Smooth muscle cell (in vitro differentiated cells): Measurements from ENCODE around the gene MAGI1. TPM values are rescaled to one million over a fixed set of nuclear protein-coding genes. Genes with fewer than 3 reads are reported as not detected.

ENCODE experiments used
- DNase-seq: peaks from one replicate; lab custom pipeline; 2025; ENCODE audit not compliant: unreplicated experiment; lab: John Stamatoyannopoulos, UW
- H2AFZ ChIP-seq: fragments of 200-600 bp; sonication (generic); 2 replicates; pipeline ENCODE4 v1.6.0; 2016; ENCODE audit warnings: antibody characterized with exemption, low read depth, mild to moderate bottlenecking
- H3F3A ChIP-seq: fragments of 200-600 bp; sonication (generic); 2 replicates; pipeline ENCODE4 v1.6.0; 2017; ENCODE audit warnings: antibody characterized with exemption, low read depth
- H3K27ac ChIP-seq: fragments of 200-600 bp; sonication (generic); 2 replicates; pipeline ENCODE4 v1.5.1; 2016; ENCODE audit warnings: low read depth, mild to moderate bottlenecking
- H3K27me3 ChIP-seq: fragments of 200-600 bp; sonication (generic); 2 replicates; pipeline ENCODE4 v1.6.1; 2016; ENCODE audit warnings: low read depth, mild to moderate bottlenecking
- H3K36me3 ChIP-seq: fragments of 200-600 bp; sonication (generic); 2 replicates; pipeline ENCODE4 v1.5.1; 2016; ENCODE audit warnings: low read depth
- H3K4me1 ChIP-seq: fragments of 200-600 bp; sonication (generic); 2 replicates; pipeline ENCODE4 v1.5.1; 2016; ENCODE audit warnings: low read depth
- H3K4me2 ChIP-seq: fragments of 200-600 bp; sonication (generic); 2 replicates; pipeline ENCODE4 v1.6.0; 2016; ENCODE audit warnings: mild to moderate bottlenecking
- H3K4me3 ChIP-seq: fragments of 200-600 bp; sonication (generic); 2 replicates; pipeline ENCODE4 v1.5.1; 2016; ENCODE audit warnings: mild to moderate bottlenecking
- H3K79me2 ChIP-seq: fragments of 200-600 bp; sonication (generic); 2 replicates; pipeline ENCODE4 v1.6.0; 2016; ENCODE audit warnings: low read depth, mild to moderate bottlenecking
- H3K9ac ChIP-seq: fragments of 200-600 bp; sonication (generic); 2 replicates; pipeline ENCODE4 v1.6.0; 2016; ENCODE audit warnings: low read depth
- H3K9me3 ChIP-seq: fragments of 200-600 bp; sonication (generic); replicated peaks from 2 replicates; pipeline ENCODE4 v1.5.1; 2016; ENCODE audit warnings: low read depth
- H4K20me1 ChIP-seq: fragments of 200-600 bp; sonication (generic); 2 replicates; pipeline ENCODE4 v1.6.0; 2016; ENCODE audit warnings: low read depth
- WGBS: methylation state at CpG from one replicate; pipeline ENCODE4 v1.1.7; 2016; ENCODE audit warnings: low lambda C conversion rate; 5-methylcytosine and 5-hydroxymethylcytosine counted together
- polyA plus RNA-seq: library from polyadenylated mRNA; unstranded; fragments of >200 nt; fragmentation: Nextera tagmentation; extraction: Ambion mirVana; gene quantifications from 2 replicates; pipeline ENCODE4 v1.2.1, GENCODE V29; 2016
- total RNA-seq: library from RNA; depleted of rRNA; stranded (reverse); fragments of >200 nt; gene quantifications from 2 replicates; pipeline ENCODE4 v1.2.3, GENCODE V29; 2014
- TF ChIP-seq, protein P1 (sequence below): fragments of 200-600 bp; sonication (generic); IDR thresholded peaks from 2 replicates; pipeline ENCODE4 v1.5.1; 2017; ENCODE audit warnings: borderline replicate concordance, mild to moderate bottlenecking, antibody characterized with exemption; ENCODE audit not compliant: insufficient read depth, poor library complexity, severe bottlenecking

The MAGI1 gene
- total and polyA plus RNA-seq, 2 experiments from 2014 or later = 9.9 to 23.3 TPM

DNA sequence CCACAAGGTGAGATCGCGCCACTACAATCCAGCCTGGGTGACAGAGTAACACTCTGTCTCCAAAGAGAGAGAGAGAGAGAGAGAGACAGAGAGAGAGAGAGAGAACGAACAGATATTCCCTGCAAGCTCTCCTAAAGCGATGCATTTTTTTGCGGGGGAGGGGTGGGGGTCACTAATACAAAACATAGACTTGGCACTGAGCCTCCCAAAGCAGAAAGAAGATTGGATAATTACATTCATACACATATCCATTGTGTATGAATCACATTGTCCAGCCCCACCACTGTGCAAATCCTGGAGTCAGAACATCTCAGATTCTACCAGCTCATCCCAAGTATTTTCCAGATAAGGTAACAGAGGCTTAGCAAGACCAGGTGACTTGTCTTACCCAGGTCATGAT lies 459.9 kb downstream of the MAGI1 start:
- Histone ChIP-seq H3K27me3 (no peaks in the 10 kb centered on the region), H3F3A (no peaks in the 10 kb centered on the region), H3K9me3 (no peaks in the 10 kb centered on the region), H2AFZ (no peak overlapping the region), H3K27ac (no peak overlapping the region), H3K79me2 (no peaks in the 10 kb centered on the region), H4K20me1 (peaks cover 53% of the 10 kb centered on the region), H3K4me3 (no peak overlapping the region), H3K4me2 (no peak overlapping the region), H3K4me1 (peaks cover 5% of the 10 kb centered on the region), H3K36me3 (no peaks in the 10 kb centered on the region), H3K9ac (no peak overlapping the region)
- 98% methylated on average over 5 of the region's 5 CpGs for WGBS
- DNase-seq = no peak
- TF ChIP-seq, protein P1, sequence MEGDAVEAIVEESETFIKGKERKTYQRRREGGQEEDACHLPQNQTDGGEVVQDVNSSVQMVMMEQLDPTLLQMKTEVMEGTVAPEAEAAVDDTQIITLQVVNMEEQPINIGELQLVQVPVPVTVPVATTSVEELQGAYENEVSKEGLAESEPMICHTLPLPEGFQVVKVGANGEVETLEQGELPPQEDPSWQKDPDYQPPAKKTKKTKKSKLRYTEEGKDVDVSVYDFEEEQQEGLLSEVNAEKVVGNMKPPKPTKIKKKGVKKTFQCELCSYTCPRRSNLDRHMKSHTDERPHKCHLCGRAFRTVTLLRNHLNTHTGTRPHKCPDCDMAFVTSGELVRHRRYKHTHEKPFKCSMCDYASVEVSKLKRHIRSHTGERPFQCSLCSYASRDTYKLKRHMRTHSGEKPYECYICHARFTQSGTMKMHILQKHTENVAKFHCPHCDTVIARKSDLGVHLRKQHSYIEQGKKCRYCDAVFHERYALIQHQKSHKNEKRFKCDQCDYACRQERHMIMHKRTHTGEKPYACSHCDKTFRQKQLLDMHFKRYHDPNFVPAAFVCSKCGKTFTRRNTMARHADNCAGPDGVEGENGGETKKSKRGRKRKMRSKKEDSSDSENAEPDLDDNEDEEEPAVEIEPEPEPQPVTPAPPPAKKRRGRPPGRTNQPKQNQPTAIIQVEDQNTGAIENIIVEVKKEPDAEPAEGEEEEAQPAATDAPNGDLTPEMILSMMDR = no peak

DNA sequence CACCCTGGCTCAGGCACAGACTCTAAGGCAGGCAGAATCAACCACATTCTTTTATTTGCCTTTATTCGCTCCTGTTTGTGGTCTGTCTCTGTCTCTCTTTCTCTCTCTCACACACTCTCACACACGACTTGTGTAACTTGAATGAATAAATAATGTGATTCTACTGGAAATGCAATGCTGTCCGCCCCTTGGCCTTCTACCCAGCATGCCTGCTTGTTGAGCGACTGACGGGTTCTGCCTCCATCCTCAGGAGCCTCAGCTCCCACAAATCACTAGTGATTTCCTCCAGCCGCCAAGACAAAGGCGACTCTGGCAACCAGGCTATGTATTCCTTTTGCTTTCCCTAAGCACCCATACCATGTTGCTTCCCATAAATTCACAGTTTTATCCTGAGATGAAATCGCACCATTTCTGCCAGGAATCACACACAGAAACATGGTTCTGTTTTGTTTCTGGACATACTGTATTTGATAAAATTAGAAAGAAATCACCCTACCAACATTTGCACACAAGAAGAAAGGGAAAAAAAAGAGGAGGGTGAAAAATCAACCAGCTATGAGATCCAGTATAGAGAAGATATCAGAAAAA lies 460.8 kb downstream of the MAGI1 start:
- Histone ChIP-seq H2AFZ (no peak overlapping the region), H3K36me3 (no peaks in the 10 kb centered on the region), H3K4me1 (peaks cover 5% of the 10 kb centered on the region), H3F3A (no peaks in the 10 kb centered on the region), H3K79me2 (no peaks in the 10 kb centered on the region), H3K27ac (no peak overlapping the region), H3K9ac (no peak overlapping the region), H4K20me1 (peaks cover 44% of the 10 kb centered on the region), H3K9me3 (no peaks in the 10 kb centered on the region), H3K4me2 (no peak overlapping the region), H3K27me3 (no peaks in the 10 kb centered on the region), H3K4me3 (no peak overlapping the region)
- TF ChIP-seq, protein P1 = no peak
- WGBS = 96% methylated on average over 8 of the region's 8 CpGs
- DNase-seq = no peak

DNA sequence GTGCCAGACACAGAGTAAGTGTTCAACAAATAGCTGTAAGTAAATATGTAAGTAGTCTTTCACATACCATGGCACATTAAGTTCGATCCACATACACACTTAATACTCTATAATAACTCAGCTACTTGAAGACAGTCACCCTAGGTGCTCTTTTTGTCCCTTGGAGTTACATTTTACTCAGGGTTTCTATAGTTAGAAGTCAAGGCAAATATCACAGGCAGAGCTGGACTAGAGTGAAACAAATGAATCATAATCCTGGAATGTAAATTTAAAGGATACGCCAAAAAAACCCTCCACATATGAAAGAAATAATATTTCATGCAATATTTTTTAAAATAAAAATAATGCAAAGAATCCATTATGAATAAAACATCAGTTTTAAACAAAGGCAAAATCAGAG lies 461.8 kb downstream of the MAGI1 start:
- Histone ChIP-seq H3K4me2 (no peak overlapping the region), H3K27ac (no peak overlapping the region), H3K9ac (no peak overlapping the region), H3K4me3 (no peak overlapping the region), H3K79me2 (no peaks in the 10 kb centered on the region), H3K36me3 (no peaks in the 10 kb centered on the region), H3K9me3 (no peaks in the 10 kb centered on the region), H3K27me3 (no peaks in the 10 kb centered on the region), H2AFZ (no peak overlapping the region), H4K20me1 (peaks cover 40% of the 10 kb centered on the region), H3F3A (no peaks in the 10 kb centered on the region), H3K4me1 (peaks cover 5% of the 10 kb centered on the region)
- WGBS = 78% methylated on average over 2 of the region's 2 CpGs
- TF ChIP-seq, protein P1 = no peak
- no peak for DNase-seq

DNA sequence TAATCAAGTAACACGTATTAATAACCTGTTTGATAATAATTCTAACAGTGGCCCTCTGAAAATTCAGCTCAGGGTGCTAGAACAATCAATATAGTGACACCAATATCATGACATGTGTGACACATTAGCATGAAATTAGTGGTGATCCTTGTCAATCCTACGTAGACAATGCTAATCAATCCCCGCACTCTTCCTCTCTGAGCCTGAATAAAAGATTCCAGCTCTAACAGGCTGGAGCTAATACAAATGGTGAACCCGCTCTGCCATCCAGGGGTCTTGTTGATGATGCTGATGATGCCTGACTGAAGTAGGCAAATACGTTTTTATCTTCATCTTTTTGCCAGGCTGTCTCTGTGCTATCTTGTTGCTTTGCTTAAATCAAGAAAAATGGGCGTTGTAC lies 462.5 kb downstream of the MAGI1 start:
- TF ChIP-seq, protein P1 = no peak
- no peak overlapping the region for H3K4me3 ChIP-seq
- no peaks in the 10 kb centered on the region for H3K36me3 ChIP-seq
- peaks cover 40% of the 10 kb centered on the region for H4K20me1 ChIP-seq
- H3F3A ChIP-seq = no peaks in the 10 kb centered on the region
- H3K9ac ChIP-seq = no peak overlapping the region
- peaks cover 5% of the 10 kb centered on the region for H3K4me1 ChIP-seq
- H3K9me3 ChIP-seq = no peaks in the 10 kb centered on the region
- peak overlapping the region; percentile 43 for H3K27ac ChIP-seq
- DNase-seq = no peak
- H2AFZ ChIP-seq = no peak overlapping the region
- H3K27me3 ChIP-seq = no peaks in the 10 kb centered on the region
- no peaks in the 10 kb centered on the region for H3K79me2 ChIP-seq
- no peak overlapping the region for H3K4me2 ChIP-seq
- WGBS = 88% methylated on average over 6 of the region's 6 CpGs
